Measurements from ENCODE around the gene MSH5.

Gene MSH5

DNA sequence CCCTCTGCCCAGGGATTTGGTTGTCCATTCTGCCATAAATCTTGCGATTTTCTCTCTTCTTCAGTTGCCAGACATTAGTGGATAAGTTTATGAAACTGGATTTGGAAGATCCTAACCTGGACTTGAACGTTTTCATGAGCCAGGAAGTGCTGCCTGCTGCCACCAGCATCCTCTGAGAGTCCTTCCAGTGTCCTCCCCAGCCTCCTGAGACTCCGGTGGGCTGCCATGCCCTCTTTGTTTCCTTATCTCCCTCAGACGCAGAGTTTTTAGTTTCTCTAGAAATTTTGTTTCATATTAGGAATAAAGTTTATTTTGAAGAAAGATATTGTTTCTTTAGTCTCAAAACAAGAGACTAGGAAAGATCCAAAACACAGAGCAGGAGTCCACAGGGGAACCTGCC is 22.6 kb downstream of the MSH5 start, which contains the start of gene SAPCD1:
Gene SAPCD1, plus strand, starts transcription at position 301 of the 400 bp plus-strand sequence. CDS start 399 bp downstream, outside the sequence.
- DNase-seq = no peak

DNA sequence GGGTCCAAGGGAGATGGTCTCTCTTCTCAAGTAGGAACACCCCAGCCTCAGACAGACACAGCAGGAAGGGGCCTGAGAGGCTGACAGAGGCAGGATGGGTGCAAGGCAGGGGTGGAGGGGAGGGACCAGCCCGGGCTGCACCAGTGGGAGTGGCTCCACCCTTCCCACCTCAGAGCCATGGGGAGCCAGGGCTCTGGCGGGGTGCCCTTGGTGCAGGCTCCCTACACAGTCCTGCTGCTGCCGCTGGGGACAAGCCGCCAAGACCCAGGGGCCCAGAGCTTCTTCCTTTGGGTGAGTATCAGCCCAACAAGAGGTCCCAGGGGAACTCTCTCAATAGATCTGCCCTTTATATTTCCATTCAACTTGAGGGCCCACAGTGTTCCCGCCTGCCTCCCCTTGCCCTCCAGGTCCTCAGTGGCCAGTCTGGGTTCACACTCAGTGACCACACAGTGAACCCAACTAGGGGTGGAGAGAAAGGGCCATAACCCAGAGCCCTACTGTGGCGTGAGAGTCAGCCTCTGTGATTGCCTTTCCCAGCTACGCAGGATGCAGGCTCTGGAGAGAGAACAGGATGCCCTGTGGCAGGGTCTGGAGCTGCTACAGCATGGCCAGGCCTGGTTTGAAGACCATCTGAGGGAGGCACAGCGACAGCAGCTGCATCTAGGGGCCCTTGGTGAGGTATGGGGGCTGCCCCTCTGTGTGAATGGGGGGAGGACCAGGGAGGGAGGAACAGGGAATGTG is 23.2 kb downstream of the MSH5 start:
- DNase-seq = no peak

DNA sequence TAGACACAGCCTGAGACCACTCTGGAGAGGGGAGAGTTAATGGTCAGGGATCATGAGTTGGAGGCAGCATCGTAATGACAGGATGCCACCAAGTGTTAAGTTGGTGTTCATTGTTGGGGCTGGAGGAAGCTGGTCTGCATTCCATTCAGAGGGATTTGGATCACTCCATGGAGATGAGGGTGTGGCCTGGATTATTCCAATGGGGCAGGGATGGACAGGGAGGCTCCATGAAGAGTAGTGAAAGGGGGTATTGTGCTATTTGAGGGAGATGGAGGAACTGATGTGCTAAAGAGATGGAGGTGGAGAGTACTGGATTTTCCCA is 23.8 kb downstream of the MSH5 start:
- DNase-seq = no peak

DNA sequence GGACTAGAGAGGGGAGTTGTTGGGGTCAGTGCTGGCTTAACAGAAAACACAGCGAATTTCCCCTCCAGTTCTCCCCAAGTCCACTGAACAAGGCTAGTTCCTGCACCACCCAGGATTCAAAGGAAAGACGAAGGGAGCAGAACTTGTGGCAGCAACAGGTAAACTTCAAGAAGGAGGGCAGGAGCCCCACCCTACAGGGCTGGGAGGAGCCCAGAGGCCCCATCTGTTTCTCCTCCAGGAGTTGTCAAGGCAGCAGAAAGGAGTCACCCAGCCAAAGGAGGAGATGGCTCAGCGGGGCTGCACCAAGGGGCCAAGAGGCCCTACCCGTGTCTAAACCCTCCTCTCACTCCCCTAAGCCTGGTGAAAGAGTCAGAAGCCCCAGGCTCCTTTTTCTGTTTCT is 24.4 kb downstream of the MSH5 start:
- no peak for DNase-seq

DNA sequence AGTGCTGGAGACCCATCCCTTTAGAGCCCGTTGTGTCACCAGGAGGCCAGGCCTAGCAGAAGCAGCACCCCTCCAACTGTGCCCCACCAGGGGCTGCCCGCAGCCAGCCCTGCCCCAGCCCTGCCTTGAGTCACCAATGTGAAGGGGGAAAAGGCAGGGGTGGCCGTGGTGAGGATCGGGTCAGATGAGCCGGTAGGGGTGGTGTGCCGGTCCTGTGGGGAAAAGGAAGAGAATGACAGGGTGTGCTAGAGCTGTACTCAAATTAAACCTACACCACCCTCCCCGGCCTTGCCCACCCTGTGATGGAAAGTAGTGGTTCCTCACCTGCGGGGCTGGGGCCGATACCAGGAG is 25.7 kb downstream of the MSH5 start:
- no peak for DNase-seq

DNA sequence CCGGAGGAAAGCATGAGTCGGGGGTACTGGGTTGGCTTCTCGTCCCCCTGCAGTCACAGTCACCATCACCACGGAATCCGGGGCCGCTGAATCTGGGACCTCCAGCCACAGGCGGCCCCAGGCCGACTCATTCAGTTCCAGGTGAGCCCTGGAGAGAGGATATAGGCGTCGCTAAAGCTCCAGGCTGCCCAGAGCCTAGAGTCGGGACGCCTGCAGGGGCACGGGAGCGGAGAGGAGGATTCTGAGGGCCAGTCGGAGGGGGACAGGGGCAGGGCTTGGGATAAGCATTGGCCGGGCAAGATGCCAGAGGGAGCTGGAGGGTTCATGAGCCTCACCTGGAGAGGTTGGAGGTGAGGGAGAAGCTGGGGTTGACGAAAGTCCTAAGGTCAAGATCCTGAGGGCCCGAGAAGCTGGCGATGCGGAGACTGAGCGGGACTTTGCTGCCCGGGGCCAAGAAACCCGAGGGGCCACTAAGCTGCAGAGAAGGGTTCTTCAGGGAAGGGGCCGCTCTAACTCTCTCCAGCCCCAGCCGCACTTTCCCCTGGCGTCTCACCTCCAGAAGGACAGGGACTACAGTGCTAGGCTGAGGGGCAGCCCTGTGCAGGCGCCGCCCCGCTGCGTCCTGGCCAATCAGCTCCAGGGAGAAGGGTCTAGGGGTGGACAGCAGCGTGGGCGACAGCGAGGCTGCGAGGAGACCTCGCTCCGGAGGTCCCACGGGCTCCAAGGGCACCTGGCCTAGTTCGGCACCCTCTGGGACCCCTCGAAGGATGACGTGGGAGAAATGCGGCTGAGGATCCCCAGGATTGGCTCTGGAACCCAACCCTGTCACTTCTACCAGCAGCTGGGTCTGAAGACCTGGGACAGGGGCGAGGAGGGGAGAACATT is 26.3 kb downstream of the MSH5 start:
- no peak for DNase-seq

DNA sequence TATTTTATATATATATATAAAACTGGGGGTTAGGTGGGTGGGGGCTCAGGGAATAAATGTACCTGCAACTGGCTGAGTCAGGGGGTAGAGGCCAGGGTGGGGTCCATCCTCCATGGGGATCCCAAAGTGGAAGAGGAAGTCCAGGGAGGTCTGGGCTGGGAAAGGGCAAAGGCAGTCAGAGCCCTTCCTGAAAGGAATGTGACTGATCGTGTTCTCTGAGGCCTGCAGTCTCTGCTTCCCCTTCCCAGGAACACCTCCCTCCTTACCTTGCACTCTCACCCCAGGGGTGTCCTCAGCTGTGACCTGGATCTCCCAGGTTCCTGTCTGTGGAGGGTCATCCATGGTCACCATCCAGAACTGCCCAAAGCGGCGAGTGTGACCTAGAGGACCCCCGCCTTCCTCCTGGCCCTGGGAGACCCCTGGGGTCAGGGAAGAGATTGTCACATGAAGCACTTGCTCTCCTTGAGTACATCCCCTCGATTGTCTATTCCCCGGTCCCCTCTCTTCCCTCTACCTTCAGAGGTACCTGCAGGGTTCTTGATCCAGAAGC is 27.4 kb downstream of the MSH5 start:
- no peak for DNase-seq

DNA sequence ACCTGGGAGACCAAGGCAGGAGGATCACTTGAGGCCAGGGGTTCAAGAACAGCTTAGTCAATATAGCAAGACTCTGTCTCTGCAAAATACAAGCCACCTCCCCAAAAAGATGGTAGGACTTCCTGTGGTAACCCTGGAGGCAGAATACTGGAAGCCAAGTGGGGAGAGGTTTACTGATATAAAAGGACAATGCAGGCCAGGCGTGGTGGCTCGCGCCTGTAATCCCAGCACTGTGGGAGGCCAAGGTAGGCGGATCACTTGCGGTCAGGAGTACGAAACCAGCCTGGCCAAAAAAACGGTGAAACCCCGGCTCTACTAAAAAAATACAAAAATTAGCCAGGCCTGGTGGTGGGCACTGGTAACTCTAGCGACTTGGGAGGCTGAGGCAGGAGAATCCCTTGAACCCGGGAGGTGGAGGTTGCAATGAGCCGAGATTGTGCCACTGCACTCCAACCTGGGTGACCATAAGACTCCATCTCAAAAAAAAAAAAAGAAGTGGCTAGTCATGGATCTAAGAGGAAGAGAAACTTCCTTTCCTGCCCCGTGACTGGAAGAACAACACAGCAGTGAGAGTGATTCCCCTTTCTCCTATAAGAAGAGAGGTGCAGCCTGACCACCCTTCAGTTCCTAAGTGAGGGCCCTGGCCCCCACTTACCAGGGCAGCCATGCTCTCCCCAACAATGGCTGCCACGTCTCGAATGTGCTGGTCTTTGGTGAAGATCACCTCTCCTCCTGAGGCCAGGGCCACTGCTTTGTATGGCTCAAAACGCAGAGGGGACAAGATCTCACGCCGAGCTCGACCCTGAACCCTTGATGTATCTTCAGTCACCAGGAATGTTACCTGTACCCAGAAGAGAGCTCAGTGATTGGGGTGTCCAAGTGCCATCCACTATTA is 28.8 kb downstream of the MSH5 start:
- DNase-seq = no peak

DNA sequence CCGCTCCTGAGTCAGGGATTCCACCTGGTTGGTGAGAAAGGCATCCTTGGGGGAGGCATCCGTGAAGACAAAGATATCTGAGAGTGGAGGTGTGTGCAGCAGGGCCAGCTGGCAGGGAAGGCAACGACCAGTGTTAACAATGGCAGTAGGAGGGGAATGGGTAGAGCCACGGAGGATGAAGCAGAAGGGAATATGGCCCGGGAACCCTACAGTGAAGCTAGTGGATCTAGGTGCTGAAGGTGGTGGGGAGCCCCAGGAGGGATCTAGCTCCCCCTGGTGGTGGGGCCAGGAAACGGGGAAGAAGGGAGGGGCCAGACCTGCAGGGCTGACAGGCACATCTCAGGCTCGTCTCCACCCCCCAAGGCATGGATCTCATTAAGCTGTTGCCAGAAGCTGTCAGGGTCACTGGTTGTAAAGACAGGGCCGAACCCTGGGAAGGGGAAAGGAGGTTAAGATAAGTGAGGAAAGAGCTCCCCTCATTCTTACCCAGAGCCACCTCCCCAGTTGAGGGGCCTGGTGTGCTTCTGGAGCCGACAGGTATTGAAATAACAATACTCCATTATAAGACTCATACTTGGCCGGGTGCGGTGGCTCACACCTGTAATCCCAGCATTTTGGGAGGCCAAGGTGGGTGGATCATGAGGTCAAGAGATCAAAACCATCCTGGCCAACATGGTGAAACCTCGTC is 30.0 kb downstream of the MSH5 start:
- peak; percentile 73 for DNase-seq

DNA sequence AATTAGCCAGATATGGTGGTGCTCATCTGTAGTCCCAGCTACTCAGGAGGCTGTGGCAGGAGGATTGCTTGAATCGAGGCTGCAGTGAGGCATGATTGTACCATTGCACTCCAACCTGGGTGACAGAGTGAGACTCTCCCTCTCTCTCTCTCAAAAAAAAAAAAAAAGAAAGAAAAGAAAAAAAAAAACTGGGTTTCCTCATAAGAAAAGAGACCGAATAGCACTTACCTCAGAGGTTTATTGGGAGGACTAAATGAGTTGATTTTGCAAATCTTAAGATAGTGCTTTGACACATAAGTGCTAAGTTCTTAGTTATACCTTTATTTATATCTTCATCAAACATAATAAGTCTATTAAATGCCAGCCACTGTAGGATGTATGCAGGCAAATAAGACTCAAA is 31.1 kb downstream of the MSH5 start:
- no peak for DNase-seq

DNA sequence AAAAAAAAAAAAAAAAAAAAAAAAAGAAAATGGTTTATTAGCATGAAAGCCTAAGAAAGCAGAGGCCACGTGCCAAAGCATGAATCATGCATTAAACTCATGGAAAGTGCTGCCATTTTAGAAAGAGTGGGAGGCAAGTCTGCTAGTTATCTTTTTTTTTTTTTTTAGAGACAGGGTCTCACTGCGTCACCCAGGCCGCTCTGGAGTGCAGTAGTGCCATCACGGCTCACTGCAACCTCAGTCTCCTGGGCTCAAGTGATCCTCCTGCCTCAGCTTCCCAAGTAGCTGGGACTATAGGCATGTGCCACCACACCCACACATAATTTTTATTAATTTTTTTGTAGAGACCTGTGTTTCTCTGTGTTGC is 32.2 kb downstream of the MSH5 start:
- no peak for DNase-seq

DNA sequence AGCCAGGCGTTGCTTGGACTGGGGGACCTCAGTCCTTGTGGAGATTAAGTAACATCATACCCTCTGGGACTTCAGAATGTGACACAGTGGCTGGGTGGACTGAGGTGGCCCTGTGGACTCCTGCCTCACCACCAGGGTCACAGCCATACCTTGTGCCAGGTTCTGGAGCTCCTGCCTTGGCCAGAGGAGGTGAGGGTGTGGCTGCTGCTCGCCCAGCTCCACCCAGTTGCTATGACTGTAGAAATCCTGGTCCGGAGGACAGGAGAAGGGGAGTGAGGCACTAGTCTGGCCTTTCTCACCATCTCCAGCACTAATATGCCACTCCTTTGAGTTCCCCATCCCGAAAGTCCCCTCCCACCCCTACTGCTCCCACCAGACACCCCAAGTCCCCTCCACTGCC is 35.4 kb downstream of the MSH5 start:
- no peak for DNase-seq

DNA sequence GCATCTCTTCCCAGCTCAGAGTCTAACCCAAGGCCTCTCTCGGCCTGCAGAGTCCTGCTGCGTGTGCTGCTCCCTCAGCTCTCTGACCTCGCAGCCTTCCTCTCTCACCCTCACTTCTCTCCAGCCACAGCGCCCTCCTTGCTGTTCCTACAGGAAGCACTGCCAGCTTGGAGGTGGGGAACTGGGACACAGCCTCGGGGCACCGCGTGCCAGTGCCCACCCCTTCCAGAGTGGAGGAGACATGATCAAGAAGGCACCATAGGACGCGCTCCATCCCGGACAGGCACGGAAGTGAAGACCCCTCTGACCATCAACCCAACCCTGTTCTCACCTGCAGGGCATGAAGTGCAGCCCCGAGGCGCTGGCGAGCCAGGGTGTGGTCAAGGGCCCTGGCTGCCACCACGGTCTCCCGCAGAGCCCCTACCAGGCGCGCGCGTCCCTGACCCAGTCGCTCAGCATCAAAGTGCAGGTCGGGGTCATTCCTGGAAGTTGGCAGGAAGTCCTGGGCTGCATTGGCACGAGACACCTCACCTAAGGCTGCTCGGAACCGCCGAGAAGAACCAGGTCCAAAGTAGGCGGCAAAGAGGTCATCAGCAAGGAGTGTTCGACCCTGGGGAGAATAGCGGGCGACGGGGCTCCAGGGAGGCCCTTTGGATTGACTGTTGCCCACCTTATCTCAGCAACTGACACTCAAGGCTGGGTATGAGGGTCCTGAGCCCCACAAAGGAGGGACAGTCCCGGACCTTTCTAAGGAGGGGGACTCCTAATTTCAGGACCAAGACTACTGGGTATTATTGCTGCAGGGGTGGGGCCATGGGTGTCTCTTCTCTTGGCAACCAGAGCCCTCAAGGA is 36.1 kb downstream of the MSH5 start:
- DNase-seq = no peak

DNA sequence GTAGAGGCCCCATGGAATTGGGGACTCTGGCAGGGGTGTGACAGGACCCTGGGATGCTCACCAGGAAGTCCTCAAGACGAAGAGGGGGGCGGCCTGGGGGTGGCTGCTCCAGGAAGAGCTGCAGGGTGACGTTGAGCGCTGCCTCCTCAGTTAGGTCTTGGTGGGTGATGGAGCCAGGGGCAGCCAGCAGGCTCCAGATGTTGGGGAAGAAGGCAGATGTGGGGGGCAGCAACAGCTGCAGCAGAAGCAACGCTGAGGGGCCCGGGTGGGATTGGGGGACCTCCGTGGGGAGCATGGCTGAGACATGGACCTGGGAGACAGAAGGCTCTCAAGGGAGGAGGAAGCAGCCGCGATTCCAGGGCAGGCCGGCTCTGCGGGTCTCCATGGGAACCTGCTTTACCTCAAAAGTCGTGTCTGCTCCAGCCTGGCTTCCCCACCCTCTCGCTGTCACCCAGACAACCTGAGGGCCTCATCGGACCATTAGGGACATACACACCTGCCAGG is 36.7 kb downstream of the MSH5 start:
- DNase-seq = no peak

DNA sequence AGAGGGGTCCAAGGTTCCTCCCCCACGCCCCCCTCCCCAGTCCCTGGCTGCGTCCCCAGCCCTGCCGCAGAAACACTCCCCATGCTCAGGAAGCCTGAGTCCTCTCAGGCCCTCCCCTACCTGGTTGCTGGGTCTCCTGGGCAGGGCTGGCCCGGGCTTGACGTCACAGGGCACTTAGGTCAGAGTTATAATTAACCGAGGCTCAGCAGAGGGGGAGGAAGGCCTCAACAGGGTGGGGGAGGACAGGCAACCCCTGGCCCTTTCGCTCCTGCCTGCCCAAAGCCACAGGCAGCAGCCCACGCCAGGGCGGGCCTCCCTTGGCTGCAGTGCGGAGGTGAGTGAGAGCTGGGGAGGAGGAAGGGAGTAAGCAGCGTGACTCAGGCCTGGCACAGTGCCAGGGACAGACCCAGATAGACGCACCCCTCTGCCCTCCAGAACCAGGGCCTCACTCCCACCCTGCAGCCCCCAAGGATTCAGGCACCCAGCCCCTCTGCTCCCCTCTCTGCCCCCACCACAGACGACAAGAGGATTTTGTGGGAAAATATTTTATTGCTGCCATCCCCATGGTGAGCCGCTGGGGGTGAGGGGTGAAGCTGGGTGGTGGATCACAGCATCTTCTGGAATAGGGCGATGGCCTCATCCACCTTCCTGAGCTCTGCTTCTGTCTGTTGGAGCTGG is 37.3 kb downstream of the MSH5 start, which contains the start of gene VWA7:
Gene VWA7, minus strand, starts transcription at position 340 of the 678 bp plus-strand sequence. CDS start 549 bp downstream, outside the sequence.
- peak; percentile 79 for DNase-seq

DNA sequence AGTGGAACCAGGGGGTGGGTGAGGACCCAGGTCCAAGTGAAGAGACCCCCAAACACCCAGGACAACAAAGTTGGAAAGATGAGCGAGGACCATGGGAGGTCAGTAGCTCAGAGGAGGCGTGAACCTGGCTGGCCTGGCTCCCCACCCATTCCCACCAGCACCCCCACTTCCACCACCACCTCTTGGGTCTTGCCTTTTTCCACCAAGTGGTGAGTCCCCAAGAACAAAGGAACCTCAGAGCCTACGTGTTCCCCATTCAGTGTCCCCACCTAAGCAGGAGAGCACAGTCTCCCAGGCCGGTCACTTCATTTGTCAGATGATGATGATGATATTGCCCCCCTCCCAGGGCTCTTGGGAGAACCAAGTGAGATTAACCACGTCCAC is 37.9 kb downstream of the MSH5 start:
- DNase-seq = no peak

DNA sequence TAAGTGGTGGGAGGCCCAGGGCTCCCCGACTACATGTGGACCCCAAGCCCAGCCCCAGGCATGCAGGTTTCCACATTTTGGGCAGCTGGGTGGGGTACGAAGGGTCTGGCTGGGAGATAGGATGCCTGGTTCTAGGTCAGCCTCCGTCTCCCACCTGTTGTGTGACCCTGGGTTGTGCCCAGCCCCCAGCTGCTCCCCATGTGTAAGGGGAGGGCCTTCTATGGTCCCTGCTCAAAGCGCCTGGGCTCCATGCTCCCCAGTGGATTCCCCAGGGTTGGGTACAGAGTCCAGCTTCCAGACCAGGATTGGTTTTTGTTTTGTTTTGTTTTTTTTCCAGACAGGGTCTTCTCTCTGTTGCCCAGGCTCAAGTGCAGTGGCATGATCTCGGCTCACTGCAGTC is 38.4 kb downstream of the MSH5 start:
- no peak for DNase-seq

DNA sequence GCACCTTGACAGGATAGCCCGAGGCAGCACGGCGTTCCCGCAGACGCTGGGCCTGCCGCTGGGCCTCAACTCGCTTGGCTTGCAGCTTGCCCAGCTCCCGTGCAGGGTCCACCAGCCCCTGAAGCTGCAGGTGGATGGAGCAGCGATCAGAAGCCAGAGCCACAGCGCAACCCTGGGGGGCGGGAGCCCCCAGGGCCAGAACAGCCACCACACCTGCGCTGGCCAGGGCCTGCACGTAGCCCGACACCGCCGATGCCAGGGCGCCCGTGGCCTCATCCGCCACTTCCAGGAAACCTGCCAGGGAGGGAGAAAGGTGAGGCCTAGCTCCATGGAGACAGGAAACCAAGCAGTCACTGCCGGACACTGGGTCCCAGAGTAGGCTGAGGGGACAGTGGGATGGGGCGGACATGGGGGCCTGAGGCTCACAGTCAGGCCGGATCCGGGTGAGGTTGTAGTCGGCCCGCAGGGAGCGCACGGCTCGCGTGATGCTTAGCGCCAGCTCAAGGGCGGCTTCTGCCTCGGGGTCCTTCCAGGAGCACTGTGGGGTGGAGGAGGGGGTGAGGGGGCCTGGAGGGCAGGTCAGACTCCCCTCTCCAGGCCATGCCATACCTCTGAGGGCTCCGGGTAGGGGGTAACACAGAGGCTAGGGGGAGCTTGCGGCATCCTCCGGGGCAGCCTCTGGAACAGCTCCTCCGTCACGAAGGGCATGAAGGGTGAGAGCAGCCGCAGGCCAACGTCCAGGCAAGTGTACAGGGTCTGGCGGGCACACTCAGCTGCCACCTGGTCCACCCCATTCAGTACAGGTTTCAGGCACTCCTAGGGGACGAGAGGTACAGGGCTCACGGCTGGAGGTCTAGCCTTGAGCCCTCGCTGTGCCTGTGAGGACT is 39.4 kb downstream of the MSH5 start:
- no peak for DNase-seq

DNA sequence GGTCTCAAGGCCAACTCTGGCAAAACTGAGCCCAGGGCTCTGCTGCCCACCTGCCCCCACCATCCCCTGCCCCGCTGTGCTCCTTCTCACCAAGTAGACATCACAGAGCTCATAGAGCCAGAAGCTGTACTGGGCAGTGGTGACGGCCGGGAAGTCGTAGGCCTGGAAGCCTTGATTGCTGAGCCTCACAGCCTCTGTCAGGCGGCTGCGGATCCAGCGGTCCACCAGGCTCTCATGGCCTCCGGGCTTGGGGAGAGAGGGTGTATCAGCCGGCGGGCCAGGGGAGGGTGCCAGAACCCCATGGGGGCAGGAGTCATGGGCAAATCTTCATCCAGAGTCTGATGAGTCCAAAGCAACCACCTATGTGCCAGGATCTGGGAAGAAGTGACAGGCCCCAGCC is 40.1 kb downstream of the MSH5 start:
- no peak for DNase-seq
